ENCODE results near the gene CPVL. TPM values are rescaled to one million over a fixed set of nuclear protein-coding genes. Genes with fewer than 3 reads are reported as not detected.
A peak's percentile ranks its signal among the peaks of the same experiment; 100 is the strongest.
"Not testable (repeated sequence)": the region's sequence is repeated elsewhere in the genome, so short reads cannot be mapped to it uniquely, and the experiment has no call there.

The CPVL gene
- total RNA-seq, 1 donor from 2014 or later: 25.9 TPM

DNA sequence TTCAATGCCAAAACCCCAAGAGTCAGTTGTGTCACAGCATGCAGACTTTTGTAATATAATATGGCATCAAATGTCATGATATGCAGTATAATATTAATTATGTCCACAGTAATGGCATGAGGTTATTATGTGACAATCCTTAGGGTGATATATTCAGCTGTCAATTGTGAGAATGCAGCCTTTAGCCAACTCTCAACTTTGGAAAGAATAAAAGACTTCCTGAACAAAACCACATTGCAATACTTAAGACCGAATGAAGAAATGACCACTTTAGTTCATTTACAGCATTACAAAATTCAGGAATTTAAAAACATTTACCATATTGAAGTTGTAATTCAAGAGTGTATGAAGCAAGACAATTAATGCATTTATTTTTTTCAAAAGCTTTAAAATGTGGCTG is 45.4 kb downstream of the CPVL start:
- no peak for DNase-seq (ENCODE audit: low read depth)
- H3K27me3 ChIP-seq (ENCODE audit: control insufficient read depth, insufficient read depth, low read length): no peaks in the 10 kb centered on the region
- no peak overlapping the region for H3K4me3 ChIP-seq (ENCODE audit: low read depth, low read length)
- no peaks in the 10 kb centered on the region for H3K36me3 ChIP-seq (ENCODE audit: control insufficient read depth, insufficient read depth, low read length)
- TF ChIP-seq CTCF (IDR thresholded peaks at IDR 0.05; ENCODE audit: insufficient read depth, low read length, poor library complexity, severe bottlenecking): no peak

DNA sequence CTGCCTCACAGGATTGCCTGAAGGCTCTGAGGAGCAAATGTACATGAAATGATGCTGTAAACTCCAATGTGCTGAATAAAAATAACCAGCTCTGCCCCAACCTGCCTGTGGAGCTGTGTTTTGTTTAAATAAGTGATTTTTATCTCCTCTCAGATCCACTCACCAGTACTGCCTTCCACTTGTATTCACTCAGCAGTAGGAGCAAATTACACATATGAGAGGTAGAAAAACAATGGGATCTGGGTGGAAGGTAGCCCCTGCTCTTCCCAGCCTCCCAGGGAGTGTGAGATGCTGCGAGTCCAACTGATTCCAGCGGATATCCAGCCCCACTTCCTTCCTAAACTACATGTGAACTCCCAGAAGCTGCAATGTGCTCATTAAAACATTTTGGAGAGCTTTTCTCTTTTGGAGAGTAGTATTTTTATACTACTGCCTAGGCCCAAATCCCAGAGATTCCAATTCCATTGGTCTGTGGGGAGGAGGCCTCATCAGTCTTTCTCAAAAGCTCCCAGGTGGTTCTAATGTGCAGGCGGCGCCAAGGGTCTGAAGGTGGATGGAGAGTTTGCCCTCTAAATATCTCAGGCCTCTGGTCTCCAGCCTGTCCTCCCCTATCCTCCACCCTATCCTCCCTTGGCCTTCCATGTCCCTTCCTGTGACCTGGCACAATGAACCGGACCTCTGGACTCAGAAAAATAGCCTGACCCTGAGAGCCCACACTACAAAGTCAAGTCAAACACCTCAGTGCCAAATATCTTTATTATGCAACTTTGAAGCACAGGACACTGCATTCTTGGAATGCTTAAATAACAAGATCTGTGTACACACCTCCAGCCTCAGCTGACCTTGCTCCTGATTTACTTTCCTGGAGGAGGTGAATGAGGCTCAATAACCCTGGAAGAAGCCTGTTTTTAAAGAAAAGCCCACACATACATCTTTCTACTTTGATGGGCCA is 46.2 kb downstream of the CPVL start:
- H3K27me3 ChIP-seq (ENCODE audit: control insufficient read depth, insufficient read depth, low read length): no peaks in the 10 kb centered on the region

GRCh38 chr7:29096446-29096730 is 49.9 kb downstream of the CPVL start:
- Histone ChIP-seq H3K27me3 (ENCODE audit: control insufficient read depth, insufficient read depth, low read length) (no peaks in the 10 kb centered on the region), H3K4me3 (ENCODE audit: low read depth, low read length) (no peak overlapping the region), H3K36me3 (ENCODE audit: control insufficient read depth, insufficient read depth, low read length) (peaks cover 1% of the 10 kb centered on the region)
- no peak for TF ChIP-seq CTCF (IDR thresholded peaks at IDR 0.05; ENCODE audit: insufficient read depth, low read length, poor library complexity, severe bottlenecking)
- no peak for DNase-seq (ENCODE audit: low read depth)

More for the DNA sequence above, 46.2 kb downstream of the CPVL start:
- DNase-seq (ENCODE audit: low read depth): no peak
- no peak for TF ChIP-seq CTCF (IDR thresholded peaks at IDR 0.05; ENCODE audit: insufficient read depth, low read length, poor library complexity, severe bottlenecking)
- Histone ChIP-seq H3K4me3 (ENCODE audit: low read depth, low read length) (no peak overlapping the region), H3K36me3 (ENCODE audit: control insufficient read depth, insufficient read depth, low read length) (no peaks in the 10 kb centered on the region)

DNA sequence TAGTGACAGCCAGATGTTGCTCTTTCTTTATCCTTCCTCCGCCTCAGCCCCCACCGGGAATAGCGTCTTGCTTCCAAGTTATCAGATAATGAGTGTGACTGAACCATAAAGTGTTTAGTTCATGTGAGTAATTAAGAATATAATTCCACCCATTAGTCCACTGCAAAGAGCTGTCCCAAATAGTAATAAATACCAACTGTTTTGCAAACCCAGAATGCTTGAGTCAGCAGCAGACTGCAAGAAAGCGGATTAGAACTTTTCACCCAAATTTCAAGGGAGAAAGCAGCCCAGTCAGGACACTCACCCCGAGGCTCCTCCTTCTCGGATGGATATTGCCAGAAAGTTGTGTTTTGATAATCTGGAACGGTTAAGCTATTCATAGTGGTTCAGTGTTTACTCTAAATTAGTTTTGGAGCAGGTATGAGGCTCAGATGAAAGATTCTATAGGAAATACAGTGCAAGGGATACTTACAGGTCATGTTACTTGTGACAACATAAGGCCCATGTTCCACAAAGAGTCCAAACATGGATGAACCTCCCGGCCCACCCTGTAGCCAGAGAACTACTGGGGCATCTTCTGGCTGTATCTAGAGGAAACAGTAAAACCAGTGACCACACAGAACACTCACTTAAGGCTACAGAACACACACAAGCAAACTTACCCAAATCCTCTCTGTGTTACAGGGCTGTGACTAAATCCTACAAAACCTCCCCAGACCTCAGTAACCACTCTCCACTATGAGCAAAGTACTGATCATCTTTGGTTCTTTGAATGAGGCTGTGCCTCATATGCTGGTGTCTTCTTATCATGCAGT is 50.5 kb downstream of the CPVL start:
- TF ChIP-seq CTCF (IDR thresholded peaks at IDR 0.05; ENCODE audit: insufficient read depth, low read length, poor library complexity, severe bottlenecking): no peak
- peaks cover 1% of the 10 kb centered on the region for H3K36me3 ChIP-seq (ENCODE audit: control insufficient read depth, insufficient read depth, low read length)
- H3K4me3 ChIP-seq (ENCODE audit: low read depth, low read length): no peak overlapping the region
- no peak for DNase-seq (ENCODE audit: low read depth)
- no peaks in the 10 kb centered on the region for H3K27me3 ChIP-seq (ENCODE audit: control insufficient read depth, insufficient read depth, low read length)

- not testable (repeated sequence) for H3K27me3 ChIP-seq (ENCODE audit: control insufficient read depth, insufficient read depth, low read length); DNase-seq (ENCODE audit: low read depth); H3K36me3 ChIP-seq (ENCODE audit: control insufficient read depth, insufficient read depth, low read length); H3K4me3 ChIP-seq (ENCODE audit: low read depth, low read length)
Observed at GRCh38 chr7:29093091-29093490, 53.2 kb downstream of the CPVL start.

- Histone ChIP-seq H3K27me3 (ENCODE audit: control insufficient read depth, insufficient read depth, low read length) (no peaks in the 10 kb centered on the region), H3K36me3 (ENCODE audit: control insufficient read depth, insufficient read depth, low read length) (peaks cover 1% of the 10 kb centered on the region), H3K4me3 (ENCODE audit: low read depth, low read length) (peak overlapping the region; percentile 9)
- no peak for DNase-seq (ENCODE audit: low read depth)
- peak; percentile 6 for TF ChIP-seq CTCF (IDR thresholded peaks at IDR 0.05; ENCODE audit: insufficient read depth, low read length, poor library complexity, severe bottlenecking)
Observed at GRCh38 chr7:29091715-29092114, 54.6 kb downstream of the CPVL start.

Measured in kidney epithelial cell (primary cell).